ENCODE results near the gene CMKLR1. TPM values are rescaled to one million over a fixed set of nuclear protein-coding genes. Genes with fewer than 3 reads are reported as not detected.

CMKLR1 gene
- total RNA-seq, 1 donor from 2014 or later = 10.1 TPM

- H3K4me1 ChIP-seq = peaks cover 45% of the 10 kb centered on the region
Observed at GRCh38 chr12:108302016-108302402, 37.1 kb downstream of the CMKLR1 start.

GRCh38 chr12:108301346-108301745 lies 37.8 kb downstream of the CMKLR1 start:
- peaks cover 45% of the 10 kb centered on the region for H3K4me1 ChIP-seq
- DNase-seq (ENCODE audit: extremely low spot score in 2 of 2) = no peak
- no peak overlapping the region for H3K27ac ChIP-seq

More at GRCh38 chr12:108302016-108302402, 37.1 kb downstream of the CMKLR1 start:
- Histone ChIP-seq H3K27ac (no peak overlapping the region), H3K36me3 (no peaks in the 10 kb centered on the region), H3K27me3 (no peaks in the 10 kb centered on the region), H3K4me3 (no peak overlapping the region), H3K9me3 (no peaks in the 10 kb centered on the region)
- DNase-seq (ENCODE audit: extremely low spot score in 2 of 2) = no peak
- no peak for TF ChIP-seq CTCF (IDR thresholded peaks at IDR 0.05)
- TF ChIP-seq POLR2A (IDR thresholded peaks at IDR 0.05) = no peak
- TF ChIP-seq POLR2AphosphoS5 (IDR thresholded peaks at IDR 0.05; ENCODE audit: insufficient read depth in 1 of 2, low read depth in 1 of 2) = no peak
- intact Hi-C loops (cut with DNase I) = no loop called here

GRCh38 chr12:108299980-108300696 lies 39.0 kb downstream of the CMKLR1 start:
- no peak overlapping the region for H3K27ac ChIP-seq

More at GRCh38 chr12:108301346-108301745, 37.8 kb downstream of the CMKLR1 start:
- Histone ChIP-seq H3K9me3 (no peaks in the 10 kb centered on the region), H3K4me3 (no peak overlapping the region), H3K36me3 (no peaks in the 10 kb centered on the region), H3K27me3 (no peaks in the 10 kb centered on the region)
- TF ChIP-seq POLR2AphosphoS5 (IDR thresholded peaks at IDR 0.05; ENCODE audit: insufficient read depth in 1 of 2, low read depth in 1 of 2) = no peak
- no peak for TF ChIP-seq CTCF (IDR thresholded peaks at IDR 0.05)
- no peak for TF ChIP-seq POLR2A (IDR thresholded peaks at IDR 0.05)
- intact Hi-C loops (cut with DNase I) = no loop called here

GRCh38 chr12:108299516-108299915 lies 39.6 kb downstream of the CMKLR1 start:
- no peaks in the 10 kb centered on the region for H3K36me3 ChIP-seq
- DNase-seq (ENCODE audit: extremely low spot score in 2 of 2) = no peak
- no peak overlapping the region for H3K4me3 ChIP-seq
- H3K4me1 ChIP-seq = peaks cover 26% of the 10 kb centered on the region
- no peak overlapping the region for H3K27ac ChIP-seq
- no peaks in the 10 kb centered on the region for H3K27me3 ChIP-seq
- TF ChIP-seq POLR2A (IDR thresholded peaks at IDR 0.05) (no peak), POLR2AphosphoS5 (IDR thresholded peaks at IDR 0.05; ENCODE audit: insufficient read depth in 1 of 2, low read depth in 1 of 2) (no peak), CTCF (IDR thresholded peaks at IDR 0.05) (no peak)
- intact Hi-C loops (cut with DNase I) = no loop called here
- H3K9me3 ChIP-seq = no peaks in the 10 kb centered on the region

More at GRCh38 chr12:108299980-108300696, 39.0 kb downstream of the CMKLR1 start:
- no peak overlapping the region for H3K4me3 ChIP-seq
- H3K27me3 ChIP-seq = no peaks in the 10 kb centered on the region
- TF ChIP-seq POLR2AphosphoS5 (IDR thresholded peaks at IDR 0.05; ENCODE audit: insufficient read depth in 1 of 2, low read depth in 1 of 2) (peak in 1 of 2 donors; percentile 25), POLR2A (IDR thresholded peaks at IDR 0.05) (no peak)
- intact Hi-C loops (cut with DNase I) = no loop called here
- H3K36me3 ChIP-seq = no peaks in the 10 kb centered on the region
- H3K4me1 ChIP-seq = peaks cover 33% of the 10 kb centered on the region
- no peak for DNase-seq (ENCODE audit: extremely low spot score in 2 of 2)
- no peaks in the 10 kb centered on the region for H3K9me3 ChIP-seq

GRCh38 chr12:108298761-108299275 lies 40.3 kb downstream of the CMKLR1 start:
- Histone ChIP-seq H3K36me3 (no peaks in the 10 kb centered on the region), H3K9me3 (no peaks in the 10 kb centered on the region), H3K4me1 (peaks cover 19% of the 10 kb centered on the region), H3K4me3 (no peak overlapping the region), H3K27me3 (no peaks in the 10 kb centered on the region), H3K27ac (no peak overlapping the region)
- no peak for TF ChIP-seq CTCF (IDR thresholded peaks at IDR 0.05)
- TF ChIP-seq POLR2AphosphoS5 (IDR thresholded peaks at IDR 0.05; ENCODE audit: insufficient read depth in 1 of 2, low read depth in 1 of 2) = no peak
- no peak for TF ChIP-seq POLR2A (IDR thresholded peaks at IDR 0.05)
- intact Hi-C loops (cut with DNase I) = no loop called here
- DNase-seq (ENCODE audit: extremely low spot score in 2 of 2) = no peak
